WERI-Rb-1 (cell line): ENCODE data around the gene PCDH9.

Source experiments
- DNase-seq: peaks from one replicate; pipeline ENCODE4 v3.0.0-alpha.2; 2020
- H3K27ac ChIP-seq: fragments of 250-450 bp; sonication (Bioruptor Pico); 2 replicates; pipeline ENCODE4 v1.5.1; 2020; ENCODE audit warnings: mild to moderate bottlenecking, moderate library complexity
- H3K27me3 ChIP-seq: fragments of 250-450 bp; sonication (Bioruptor Pico); 2 replicates; pipeline ENCODE4 v1.5.1; 2021; ENCODE audit warnings: mild to moderate bottlenecking, low read depth, moderate library complexity; ENCODE audit not compliant: insufficient read depth, severe bottlenecking
- H3K36me3 ChIP-seq: fragments of 250-450 bp; sonication (Bioruptor Pico); 2 replicates; pipeline ENCODE4 v1.5.1; 2020; ENCODE audit warnings: mild to moderate bottlenecking, moderate library complexity
- H3K4me3 ChIP-seq: 2 replicates; pipeline ENCODE4 v1.5.1; 2011; ENCODE audit warnings: low read depth, mild to moderate bottlenecking, control low read depth, low read length
- H3K9me3 ChIP-seq: fragments of 250-450 bp; sonication (Bioruptor Pico); 2 replicates; pipeline ENCODE4 v1.5.1; 2021; ENCODE audit warnings: mild to moderate bottlenecking, moderate library complexity; ENCODE audit not compliant: severe bottlenecking
- CTCF ChIP-seq: IDR thresholded peaks from 2 replicates; pipeline ENCODE4 v1.5.1; 2011; ENCODE audit warnings: low read depth, mild to moderate bottlenecking, control low read depth, inconsistent platforms, low read length

Gene PCDH9

GRCh38 chr13:66657165-66657881, 572.8 kb downstream of the PCDH9 start:
- Histone ChIP-seq H3K4me3 (no peak overlapping the region), H3K36me3 (no peaks in the 10 kb centered on the region), H3K9me3 (no peaks in the 10 kb centered on the region), H3K27ac (no peak overlapping the region), H3K27me3 (no peaks in the 10 kb centered on the region)
- TF ChIP-seq CTCF: no peak
- no peak for DNase-seq

- no peak for DNase-seq
- no peak for TF ChIP-seq CTCF
- Histone ChIP-seq H3K27me3 (no peaks in the 10 kb centered on the region), H3K27ac (no peak overlapping the region), H3K9me3 (no peaks in the 10 kb centered on the region), H3K4me3 (no peak overlapping the region), H3K36me3 (no peaks in the 10 kb centered on the region)
These were observed 574.2 kb downstream of the PCDH9 start for GRCh38 chr13:66655847-66656454.

GRCh38 chr13:66644855-66645460, 585.2 kb downstream of the PCDH9 start:
- H3K4me3 ChIP-seq: no peak overlapping the region
- H3K27me3 ChIP-seq: no peaks in the 10 kb centered on the region
- TF ChIP-seq CTCF: no peak
- no peaks in the 10 kb centered on the region for H3K9me3 ChIP-seq
- H3K36me3 ChIP-seq: no peaks in the 10 kb centered on the region
- H3K27ac ChIP-seq: no peak overlapping the region
- no peak for DNase-seq

GRCh38 chr13:66640231-66640630, 589.9 kb downstream of the PCDH9 start:
- no peak for TF ChIP-seq CTCF
- Histone ChIP-seq H3K27ac (no peak overlapping the region), H3K9me3 (no peaks in the 10 kb centered on the region), H3K4me3 (no peak overlapping the region), H3K27me3 (no peaks in the 10 kb centered on the region), H3K36me3 (no peaks in the 10 kb centered on the region)
- DNase-seq: no peak

- no peak for DNase-seq
- Histone ChIP-seq H3K27me3 (no peaks in the 10 kb centered on the region), H3K27ac (no peak overlapping the region), H3K9me3 (no peaks in the 10 kb centered on the region), H3K36me3 (no peaks in the 10 kb centered on the region), H3K4me3 (no peak overlapping the region)
- TF ChIP-seq CTCF: no peak
These were observed 591.1 kb downstream of the PCDH9 start for GRCh38 chr13:66639044-66639443.
